NK-92 (cell line): Measurements from ENCODE around the gene C3orf70.

ENCODE experiments used
- DNase-seq: peaks from one replicate; lab custom pipeline; 2025; ENCODE audit not compliant: unreplicated experiment; lab: John Stamatoyannopoulos, UW

The C3orf70 gene

GRCh38 chr3:185052631-185053030, 100.2 kb downstream of the C3orf70 start:
- no peak for DNase-seq

- DNase-seq: no peak
Measured at GRCh38 chr3:185051801-185052200, 101.1 kb downstream of the C3orf70 start.

DNA sequence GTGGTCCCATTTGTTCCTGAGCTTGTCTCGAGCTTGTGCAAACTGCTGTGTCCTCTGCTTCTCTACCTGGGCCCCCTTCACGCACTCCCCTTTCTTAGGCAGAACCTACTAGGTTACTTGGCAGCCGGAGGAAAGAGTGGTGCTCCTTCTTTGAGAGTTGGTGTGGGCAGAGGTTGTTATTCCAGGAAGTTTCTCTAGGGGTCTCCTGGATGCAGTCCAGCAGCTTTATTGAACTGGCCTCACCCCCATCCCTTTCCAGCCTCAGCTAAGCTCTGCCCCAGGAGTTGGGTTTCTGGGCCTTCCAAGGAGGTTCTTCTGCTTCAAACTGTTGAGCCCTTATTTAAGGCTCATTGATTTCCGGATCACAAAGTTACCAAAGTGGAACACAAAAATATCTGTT, 103.2 kb downstream of the C3orf70 start:
- DNase-seq: no peak

DNA sequence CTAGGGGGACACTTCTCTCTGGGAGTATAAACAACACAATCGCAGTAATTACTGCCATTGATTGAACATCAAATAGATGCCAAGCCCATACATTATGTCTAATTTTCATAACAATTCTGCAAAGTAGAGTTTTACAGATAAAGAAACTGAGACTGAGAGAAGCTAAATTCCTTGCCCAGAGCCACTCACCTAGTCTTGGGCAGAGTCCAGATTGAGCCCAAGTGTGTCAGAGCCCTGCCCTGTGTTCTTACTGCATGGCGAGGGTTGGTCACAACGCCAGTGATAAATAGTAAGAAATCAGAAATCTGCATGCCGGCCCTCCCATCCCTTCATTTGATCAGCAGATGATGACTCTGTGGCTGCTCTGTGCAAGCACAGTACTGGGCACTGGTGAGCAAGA, 106.3 kb downstream of the C3orf70 start:
- DNase-seq: no peak

GRCh38 chr3:185046164-185046515, 106.7 kb downstream of the C3orf70 start:
- no peak for DNase-seq

GRCh38 chr3:185042312-185043050, 110.4 kb downstream of the C3orf70 start:
- no peak for DNase-seq

DNA sequence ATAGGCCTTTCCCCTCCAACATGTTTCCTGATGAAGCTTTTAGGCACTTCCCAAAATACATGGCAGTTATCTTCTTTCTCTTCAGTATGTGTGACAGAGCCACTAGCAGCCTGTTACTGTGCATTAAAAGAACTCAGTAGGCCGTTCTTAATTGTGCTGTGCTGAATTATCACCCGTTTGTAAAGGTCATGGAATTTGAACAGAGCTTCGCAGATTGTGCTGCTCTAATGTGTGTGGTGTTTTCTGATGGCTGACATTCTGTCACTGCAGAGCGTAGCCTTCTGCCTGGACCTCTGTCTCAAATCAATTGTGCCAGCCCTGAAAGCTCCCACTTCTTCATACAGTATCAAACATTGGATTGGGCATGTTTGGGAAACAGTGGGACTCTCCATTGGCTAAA, 111.3 kb downstream of the C3orf70 start:
- DNase-seq: no peak

DNA sequence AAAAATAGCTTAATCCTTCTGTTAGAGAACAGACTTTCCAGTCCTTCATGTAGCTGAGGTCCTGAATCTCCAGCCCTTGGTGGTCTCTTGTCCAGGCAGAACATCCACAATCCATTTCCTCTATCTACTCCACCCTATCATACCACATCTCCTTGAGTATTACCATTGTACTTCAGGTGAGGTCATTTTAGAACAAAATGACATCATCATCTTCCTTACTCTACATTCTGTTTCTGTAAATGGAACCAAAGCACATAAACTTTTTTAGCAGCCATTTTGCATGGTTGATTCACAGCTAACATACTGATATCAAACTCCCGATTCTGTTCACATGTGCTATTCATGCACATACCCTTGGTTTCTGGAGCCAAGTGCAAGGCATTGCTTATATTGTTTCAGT, 112.4 kb downstream of the C3orf70 start:
- no peak for DNase-seq

GRCh38 chr3:185037801-185038200, 115.1 kb downstream of the C3orf70 start:
- DNase-seq: no peak

DNA sequence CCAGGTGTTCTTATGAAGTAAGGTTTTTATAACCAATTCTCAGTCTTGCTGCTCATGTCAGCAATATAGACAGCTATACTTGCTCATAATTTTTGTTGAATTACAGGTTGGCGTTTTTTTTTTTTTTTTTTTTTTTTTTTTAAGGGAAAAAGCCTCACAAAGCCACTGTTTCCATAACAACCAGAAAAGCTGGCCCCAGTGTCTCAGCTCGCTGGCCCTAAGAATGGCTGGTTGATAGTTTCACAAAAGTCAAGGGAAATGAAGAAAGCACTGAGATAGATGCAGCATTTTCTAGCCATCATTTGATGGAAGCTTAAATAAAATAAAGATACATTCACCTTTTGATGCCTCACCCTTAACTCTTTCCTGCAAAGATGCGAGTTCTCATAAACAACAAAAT, 121.9 kb downstream of the C3orf70 start:
- DNase-seq: no peak

GRCh38 chr3:185030399-185030798, 122.5 kb downstream of the C3orf70 start:
- DNase-seq: no peak

DNA sequence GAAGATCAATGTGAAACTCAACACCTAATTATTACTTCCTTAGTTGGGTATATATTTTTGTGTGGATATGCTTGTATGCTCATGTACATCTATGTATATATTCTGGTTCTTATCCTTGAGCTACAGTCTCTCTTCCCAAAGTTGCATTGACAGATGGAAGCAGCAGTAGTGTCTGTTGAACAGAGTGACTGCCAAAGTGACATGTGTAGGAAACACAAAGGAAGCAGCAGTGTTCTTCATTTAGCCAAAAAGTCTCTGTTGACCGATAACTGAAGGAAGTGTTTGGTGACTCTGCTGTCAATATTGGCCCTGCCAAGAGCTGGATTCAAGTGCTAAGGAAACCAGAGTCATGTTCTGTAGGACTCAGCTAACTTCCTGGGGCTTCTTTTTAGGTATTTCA, 123.8 kb downstream of the C3orf70 start:
- no peak for DNase-seq

GRCh38 chr3:185028121-185028520, 124.7 kb downstream of the C3orf70 start:
- DNase-seq: no peak
